Effector CD4-positive, alpha-beta T cell (primary cell): ENCODE data around the gene ZNF512B.
A peak's percentile ranks its signal among the peaks of the same experiment; 100 is the strongest.
"Not testable (repeated sequence)": the region's sequence is repeated elsewhere in the genome, so short reads cannot be mapped to it uniquely, and the experiment has no call there.

Experiments used
- DNase-seq: peaks from one replicate; pipeline ENCODE4 v3.0.0-alpha.2; 2020
- total RNA-seq: gene quantifications from one replicate; lab custom pipeline; 2026; lab: John Stamatoyannopoulos, UW

The ZNF512B gene
- total RNA-seq = 51.2 reads per million, percentile 69 among the genes with 10 or more reads in this experiment

GRCh38 chr20:63969838-63970713 is at the start of gene ZNF512B:
ZNF512B (minus strand) TSS chr20:63969930; CDS start chr20:63967950, 1,980 bp downstream.
- DNase-seq = peak; percentile 48

DNA sequence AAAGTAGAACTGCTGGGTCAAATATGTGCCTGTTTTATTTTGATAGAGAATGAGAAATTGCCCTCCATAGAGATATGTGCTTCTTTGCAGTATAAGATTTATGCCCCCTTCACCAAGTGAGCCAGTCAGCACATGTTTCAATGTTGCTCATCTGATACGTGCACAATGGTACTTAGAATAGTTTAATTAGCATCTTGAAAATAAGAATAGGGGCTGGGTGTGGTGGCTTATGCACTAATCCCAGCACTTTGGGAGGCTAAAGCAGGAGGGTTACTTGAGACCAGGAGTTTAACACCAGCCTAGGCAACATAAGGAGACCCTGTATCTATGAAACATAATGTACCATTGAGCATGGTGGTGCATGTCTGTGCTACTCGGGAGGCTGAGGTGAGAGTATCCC is 45.9 kb upstream of the ZNF512B start:
- DNase-seq = no peak

DNA sequence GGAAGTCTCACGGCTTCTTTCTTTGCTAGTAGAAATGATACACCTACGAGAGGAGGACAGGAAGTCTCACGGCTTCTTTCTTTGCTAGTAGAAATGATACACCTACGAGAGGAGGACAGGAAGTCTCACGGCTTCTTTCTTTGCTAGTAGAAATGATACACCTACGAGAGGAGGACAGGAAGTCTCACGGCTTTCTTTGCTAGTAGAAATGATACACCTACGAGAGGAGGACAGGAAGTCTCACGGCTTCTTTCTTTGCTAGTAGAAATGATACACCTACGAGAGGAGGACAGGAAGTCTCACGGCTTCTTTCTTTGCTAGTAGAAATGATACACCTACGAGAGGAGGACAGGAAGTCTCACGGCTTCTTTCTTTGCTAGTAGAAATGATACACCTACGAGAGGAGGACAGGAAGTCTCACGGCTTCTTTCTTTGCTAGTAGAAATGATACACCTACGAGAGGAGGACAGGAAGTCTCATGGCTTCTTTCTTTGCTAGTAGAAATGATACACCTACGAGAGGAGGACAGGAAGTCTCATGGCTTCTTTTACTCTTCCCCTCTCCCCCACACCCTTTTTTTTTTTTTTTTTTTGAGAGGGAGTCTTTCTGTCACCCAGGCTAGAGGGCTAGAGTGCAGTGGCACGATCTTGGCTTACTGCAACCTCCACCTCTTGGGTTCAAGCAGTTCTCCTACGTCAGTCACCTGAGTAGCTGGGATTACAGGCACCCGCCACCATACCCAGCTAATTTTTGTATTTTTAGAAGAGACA is 42.8 kb upstream of the ZNF512B start:
- DNase-seq = not testable (repeated sequence)

DNA sequence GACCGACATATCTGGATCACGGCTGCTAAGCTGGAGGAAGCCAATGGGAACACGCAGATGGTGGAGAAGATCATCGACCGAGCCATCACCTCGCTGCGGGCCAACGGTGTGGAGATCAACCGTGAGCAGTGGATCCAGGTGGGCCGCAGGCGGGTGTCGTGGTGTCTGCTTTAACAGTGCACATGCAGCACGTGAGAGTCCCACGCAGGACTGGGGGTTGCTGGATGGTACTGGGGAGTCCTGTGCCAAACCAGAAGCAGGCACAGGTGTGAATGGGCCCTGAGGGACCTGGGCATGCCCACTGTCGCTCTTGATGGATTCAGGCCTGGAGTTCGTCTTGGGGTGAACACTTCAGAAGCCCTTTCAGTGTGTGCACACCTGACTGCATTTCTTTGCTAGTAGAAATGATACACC is 41.6 kb upstream of the ZNF512B start:
- no peak for DNase-seq

DNA sequence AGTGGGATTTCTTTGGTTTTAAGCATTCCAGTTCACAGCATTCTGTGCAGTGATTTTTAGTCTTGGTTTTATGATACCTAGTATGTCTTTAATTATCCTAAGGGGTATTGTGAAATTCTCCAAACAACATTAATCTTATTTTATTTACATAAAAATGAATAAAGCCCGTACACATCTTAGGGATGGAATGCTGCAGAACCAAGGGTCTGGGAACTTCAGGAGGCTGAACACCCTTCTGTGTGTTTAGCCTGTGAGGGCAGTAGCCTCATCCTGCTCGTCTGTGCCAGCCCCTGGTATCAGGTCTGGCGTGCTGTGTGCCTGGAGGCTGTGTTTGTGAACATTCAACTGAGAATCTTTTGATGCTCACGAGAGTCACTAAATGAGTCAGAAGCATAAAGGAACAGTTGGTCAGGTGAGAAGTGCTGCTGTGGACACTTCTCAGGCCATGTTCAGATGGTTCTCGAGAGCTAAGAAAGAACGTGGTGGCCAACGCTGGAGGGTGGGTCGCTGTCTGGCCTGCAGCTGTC is 41.0 kb upstream of the ZNF512B start:
- DNase-seq = no peak

DNA sequence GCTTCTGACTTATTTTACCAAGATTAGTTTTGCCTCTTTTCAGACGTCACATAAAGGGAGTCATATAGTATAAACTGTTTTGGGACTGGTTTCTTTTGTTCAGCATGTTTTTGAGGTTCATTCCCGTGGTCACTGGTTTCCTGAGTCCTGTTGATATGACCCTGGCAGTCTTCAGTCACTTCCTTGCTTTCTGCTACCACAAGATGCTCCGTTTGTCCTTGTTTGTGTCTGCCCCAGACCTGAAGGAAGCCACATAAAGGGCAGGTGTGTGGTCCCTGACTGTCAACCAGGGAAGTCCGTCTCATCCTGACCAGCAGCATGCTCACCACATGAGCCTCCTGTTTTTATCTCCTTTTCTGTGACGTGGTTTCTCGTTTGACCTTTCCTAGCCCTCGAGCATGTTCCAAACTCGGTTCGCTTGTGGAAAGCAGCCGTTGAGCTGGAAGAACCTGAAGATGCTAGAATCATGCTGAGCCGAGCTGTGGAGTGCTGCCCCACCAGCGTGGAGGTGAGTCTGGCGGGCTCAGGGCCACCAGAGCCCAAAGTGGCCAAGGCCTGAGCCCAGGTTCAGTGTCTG is 40.2 kb upstream of the ZNF512B start:
- no peak for DNase-seq

GRCh38 chr20:64006902-64007301 is 37.2 kb upstream of the ZNF512B start:
- no peak for DNase-seq

DNA sequence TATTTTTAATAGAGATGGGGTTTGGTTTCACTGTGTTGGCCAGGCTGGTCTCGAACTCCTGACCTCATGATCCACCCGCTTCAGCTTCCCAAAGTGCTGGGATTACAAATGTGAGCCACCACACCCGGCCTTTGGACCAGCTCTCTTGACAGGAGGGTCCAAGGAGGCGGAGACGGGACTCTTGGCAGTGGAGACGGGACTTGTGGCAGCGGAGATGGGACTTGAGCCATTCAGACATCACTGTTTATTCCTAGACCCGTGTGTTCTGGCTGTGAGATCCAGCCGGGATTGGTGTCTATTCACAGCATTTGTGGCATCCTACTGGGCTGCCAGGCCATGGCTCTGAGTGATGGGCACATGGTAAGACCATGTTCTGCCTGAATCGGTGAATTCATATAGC is 36.8 kb upstream of the ZNF512B start:
- no peak for DNase-seq

GRCh38 chr20:64005394-64005793 is 35.7 kb upstream of the ZNF512B start:
- no peak for DNase-seq

- DNase-seq = no peak
These were observed 34.4 kb upstream of the ZNF512B start for GRCh38 chr20:64003960-64004725.

- DNase-seq = no peak
These were observed 31.9 kb upstream of the ZNF512B start for GRCh38 chr20:64001607-64002011.

- DNase-seq = no peak
These were observed 31.2 kb upstream of the ZNF512B start for GRCh38 chr20:64000906-64001305.

- no peak for DNase-seq
These were observed 13.2 kb upstream of the ZNF512B start for GRCh38 chr20:63982937-63983336.

DNA sequence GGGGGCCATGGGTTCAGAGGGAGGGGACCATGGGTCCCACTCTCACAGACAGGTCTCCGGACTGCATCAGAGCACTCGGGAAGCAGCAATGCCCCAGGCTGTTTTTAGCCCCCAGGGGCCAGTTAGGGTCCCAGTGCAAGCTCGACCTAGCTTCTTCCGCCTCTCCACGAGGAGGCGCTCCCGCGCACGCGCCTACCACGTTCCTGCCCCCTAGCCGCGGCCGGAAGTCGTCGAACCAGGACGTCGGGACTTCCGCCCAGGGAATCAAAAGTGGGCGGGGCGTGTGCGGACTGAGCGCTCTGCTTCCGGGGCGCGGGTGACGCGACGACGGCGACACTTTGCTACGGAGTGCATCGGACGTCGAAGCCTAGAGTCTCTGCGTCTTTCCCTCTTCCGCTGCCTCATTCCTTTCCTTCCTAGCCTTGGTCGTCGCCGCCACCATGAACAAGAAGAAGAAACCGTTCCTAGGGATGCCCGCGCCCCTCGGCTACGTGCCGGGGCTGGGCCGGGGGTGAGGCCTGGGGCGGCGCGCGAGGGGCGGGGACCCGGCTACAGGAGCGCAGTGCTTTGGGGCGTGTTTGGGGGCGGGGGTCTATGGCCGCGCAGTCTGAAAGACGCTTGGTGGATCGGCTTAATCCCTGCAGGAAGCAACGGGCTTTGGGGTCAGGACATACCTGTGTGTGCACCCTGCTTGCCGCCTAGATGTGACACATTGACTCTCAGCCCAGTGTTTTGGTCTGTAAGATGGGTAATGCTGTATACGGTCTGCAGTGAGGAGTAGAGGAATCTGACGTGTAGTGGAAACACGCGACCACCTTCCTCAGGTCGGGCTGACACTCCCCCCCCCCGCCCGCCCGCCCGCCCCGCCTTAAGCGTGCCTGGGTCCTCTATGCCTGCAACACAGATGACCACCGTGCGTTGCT is 11.3 kb upstream of the ZNF512B start, which contains the start of gene PRPF6:
PRPF6 (plus strand) TSS at position 327 of the 923 bp plus-strand sequence; CDS start at position 441, 114 bp downstream.
- DNase-seq = peak; percentile 93

DNA sequence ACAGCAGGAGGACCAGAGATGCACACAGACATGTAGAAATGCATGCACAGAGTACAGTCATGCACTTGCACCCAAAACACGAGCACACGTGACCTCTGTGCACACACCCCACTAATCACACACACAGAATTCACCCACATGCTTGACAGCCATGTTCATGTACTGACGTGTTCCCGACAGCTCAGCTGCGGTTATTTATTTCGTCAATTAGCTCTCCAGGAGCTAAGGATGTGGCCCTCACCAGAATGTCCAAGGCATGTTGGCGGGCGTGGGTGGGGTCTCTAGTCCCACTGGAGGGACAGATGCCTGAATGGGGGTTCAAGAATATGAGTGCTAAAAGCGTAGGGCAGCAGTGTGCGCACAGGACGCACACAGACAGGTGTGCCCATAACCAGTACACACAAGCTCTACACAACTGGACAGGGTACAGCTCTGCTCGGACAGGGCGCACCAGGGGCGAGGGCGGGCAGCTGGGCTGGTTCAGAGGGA is 10.6 kb upstream of the ZNF512B start:
- no peak for DNase-seq

DNA sequence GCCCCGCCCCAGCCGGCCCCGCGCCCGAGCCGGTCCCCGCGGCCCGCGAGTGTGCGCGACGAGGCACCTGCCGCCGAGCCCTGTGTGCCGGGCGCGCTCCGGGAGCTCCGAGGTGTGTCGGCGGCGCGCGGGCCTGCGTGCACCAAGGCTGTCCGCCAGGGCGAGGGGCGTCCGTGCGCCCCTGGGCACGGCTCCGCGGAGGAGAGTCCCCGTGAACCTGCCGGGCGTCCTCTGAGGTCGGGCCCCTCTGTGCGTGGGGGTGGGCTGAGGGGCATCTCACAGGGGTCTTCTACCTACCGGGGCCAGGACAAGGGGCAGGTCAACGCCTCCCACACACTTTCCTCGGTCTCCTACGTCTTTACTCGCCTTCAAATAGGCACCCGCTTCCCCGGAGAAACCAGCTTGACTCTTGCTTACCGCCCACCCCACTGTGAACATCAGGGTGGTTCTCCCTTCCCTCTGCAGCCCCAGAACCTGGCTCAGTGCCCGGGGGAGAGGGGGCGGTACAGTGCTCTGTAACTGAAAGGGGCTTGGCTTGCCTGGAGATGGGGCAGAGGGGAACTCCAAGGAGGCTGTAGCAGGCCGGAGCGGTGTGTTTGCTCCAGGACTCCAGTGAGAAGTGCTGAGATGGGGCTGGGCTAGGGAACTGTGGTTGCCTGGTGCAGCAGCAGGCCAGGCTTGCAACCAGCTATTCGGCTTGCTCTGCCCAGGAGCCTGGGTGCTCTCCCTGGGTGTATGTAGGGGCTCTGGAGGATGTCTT is 10.0 kb upstream of the ZNF512B start, which contains the start of gene SAMD10:
SAMD10 (minus strand) TSS at position 86 of the 760 bp plus-strand sequence. CDS start 175 bp downstream, outside the sequence.
- DNase-seq = peak; percentile 57

DNA sequence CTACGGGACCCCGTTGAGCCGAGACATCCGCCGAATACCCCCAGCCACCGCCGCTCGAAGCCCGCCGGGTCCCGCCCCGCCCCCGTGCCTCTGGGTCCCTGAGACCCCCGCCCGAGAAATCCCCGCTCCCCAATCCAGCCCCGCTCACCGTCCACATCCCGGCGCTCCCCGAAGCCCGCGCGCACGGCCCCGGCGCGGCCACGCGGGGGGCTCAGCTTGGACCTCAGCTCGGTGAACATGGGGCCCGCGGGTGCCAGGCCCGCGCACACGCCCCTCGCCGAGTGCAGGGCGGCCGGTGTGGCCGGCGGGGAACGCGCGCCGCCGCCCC is 9.5 kb upstream of the ZNF512B start:
- no peak for DNase-seq

- DNase-seq = no peak
These were observed 8.8 kb upstream of the ZNF512B start for GRCh38 chr20:63978319-63979228.

DNA sequence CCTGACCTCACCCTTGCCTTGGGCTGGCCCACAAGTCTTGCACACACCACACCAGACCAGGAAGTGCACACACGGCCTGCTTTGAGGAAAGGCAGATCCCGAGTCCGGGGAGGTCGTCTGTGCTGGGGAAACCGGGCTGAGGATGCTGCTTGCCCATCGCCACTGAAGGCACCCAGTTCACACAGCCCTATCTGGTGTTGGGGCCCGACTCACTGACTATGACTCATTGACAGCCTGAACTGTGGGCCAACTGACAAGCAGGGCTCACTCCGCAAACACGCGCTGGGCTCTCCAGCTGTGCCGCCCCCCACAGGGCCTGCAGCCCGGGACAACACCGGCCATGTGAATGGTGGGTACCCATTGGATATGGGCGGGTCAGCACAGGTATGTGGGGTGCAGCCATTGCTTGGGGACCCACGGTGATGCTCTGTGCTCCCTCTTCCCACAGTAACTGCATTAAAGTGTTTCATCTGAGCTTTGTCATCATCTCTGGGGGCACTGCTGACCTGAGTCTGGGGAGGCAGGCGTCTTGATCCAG is 8.1 kb upstream of the ZNF512B start:
- peak; percentile 38 for DNase-seq
